Upper lobe of right lung (tissue), 1 donor: ENCODE measurements around the gene GATA2. TPM values are rescaled to one million over a fixed set of nuclear protein-coding genes. Genes with fewer than 3 reads are reported as not detected.

Experiments
- ATAC-seq: fragments of 200-7000 bp; cut with Tn5 transposase; one replicate; pipeline ENCODE4 v1.9.1; 2020; ENCODE audit warnings: mild to moderate bottlenecking, moderate library complexity
- DNase-seq: peaks from one replicate; pipeline ENCODE4 v3.0.0-alpha.2; 2020
- H3K27ac ChIP-seq: fragments of 200-600 bp; one replicate; pipeline ENCODE4 v1.8.0; 2022
- H3K27me3 ChIP-seq: fragments of 200-600 bp; one replicate; pipeline ENCODE4 v1.8.0; 2022; ENCODE audit warnings: mild to moderate bottlenecking
- H3K36me3 ChIP-seq: fragments of 200-600 bp; one replicate; pipeline ENCODE4 v1.8.0; 2022
- H3K4me1 ChIP-seq: fragments of 200-600 bp; one replicate; pipeline ENCODE4 v1.8.0; 2022
- H3K4me3 ChIP-seq: fragments of 200-600 bp; one replicate; pipeline ENCODE4 v1.8.0; 2022; ENCODE audit warnings: mild to moderate bottlenecking
- H3K9me3 ChIP-seq: fragments of 200-600 bp; one replicate; pipeline ENCODE4 v1.8.0; 2022
- intact Hi-C: fragments of 100-400 bp; cut with DNase I; formaldehyde crosslinking; loops from one replicate; pipeline ENCODE4 v1.11.0; 2022
- total RNA-seq: library from RNA; stranded (reverse); fragmentation: NEBNext Ultra II Directional; extraction: Animal tissue kit (Norgen Biotek cat#: 25700); gene quantifications from one replicate; pipeline ENCODE4 v1.2.1, GENCODE V29; 2021
- TF ChIP-seq, protein P1 (sequence below): fragments of 200-600 bp; IDR thresholded peaks from one replicate; pipeline ENCODE4 v1.8.0; 2022; ENCODE audit warnings: antibody characterized with exemption
- donor health status: DM: no; HTN: yes; CAD: no; lungs with severe emphysema.

Gene GATA2
- total RNA-seq, 1 donor from 2014 or later: 86.6 TPM

DNA sequence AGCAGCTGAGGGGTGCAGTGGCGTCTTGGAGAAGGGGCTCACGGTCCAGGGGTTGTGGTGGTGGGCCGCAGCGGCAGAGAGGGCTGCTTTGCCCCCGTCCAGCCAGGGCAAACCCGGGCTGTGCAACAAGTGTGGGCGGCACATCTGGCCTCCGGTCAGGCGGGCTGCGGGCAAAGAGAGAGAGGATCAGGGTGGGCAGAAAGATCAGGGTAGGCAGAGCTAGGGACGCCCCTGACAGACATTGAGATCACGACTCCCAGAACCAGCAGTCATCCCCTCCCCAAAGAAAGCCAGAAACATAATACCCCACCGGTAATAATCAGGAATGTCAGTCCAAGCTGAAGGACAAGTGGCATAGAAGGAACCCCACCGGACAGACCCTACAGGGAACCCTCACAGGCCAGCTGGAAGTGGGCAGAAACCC lies 6.8 kb downstream of the GATA2 start:
- Histone ChIP-seq H3K4me3 (peak overlapping the region; percentile 60), H3K27ac (peak overlapping the region; percentile 85), H3K36me3 (no peaks in the 10 kb centered on the region), H3K9me3 (no peaks in the 10 kb centered on the region), H3K4me1 (peaks cover 46% of the 10 kb centered on the region), H3K27me3 (peaks cover 98% of the 10 kb centered on the region)
- DNase-seq (no peak), ATAC-seq (no peak)
- intact Hi-C loops: no loop called here
- TF ChIP-seq, protein P1, sequence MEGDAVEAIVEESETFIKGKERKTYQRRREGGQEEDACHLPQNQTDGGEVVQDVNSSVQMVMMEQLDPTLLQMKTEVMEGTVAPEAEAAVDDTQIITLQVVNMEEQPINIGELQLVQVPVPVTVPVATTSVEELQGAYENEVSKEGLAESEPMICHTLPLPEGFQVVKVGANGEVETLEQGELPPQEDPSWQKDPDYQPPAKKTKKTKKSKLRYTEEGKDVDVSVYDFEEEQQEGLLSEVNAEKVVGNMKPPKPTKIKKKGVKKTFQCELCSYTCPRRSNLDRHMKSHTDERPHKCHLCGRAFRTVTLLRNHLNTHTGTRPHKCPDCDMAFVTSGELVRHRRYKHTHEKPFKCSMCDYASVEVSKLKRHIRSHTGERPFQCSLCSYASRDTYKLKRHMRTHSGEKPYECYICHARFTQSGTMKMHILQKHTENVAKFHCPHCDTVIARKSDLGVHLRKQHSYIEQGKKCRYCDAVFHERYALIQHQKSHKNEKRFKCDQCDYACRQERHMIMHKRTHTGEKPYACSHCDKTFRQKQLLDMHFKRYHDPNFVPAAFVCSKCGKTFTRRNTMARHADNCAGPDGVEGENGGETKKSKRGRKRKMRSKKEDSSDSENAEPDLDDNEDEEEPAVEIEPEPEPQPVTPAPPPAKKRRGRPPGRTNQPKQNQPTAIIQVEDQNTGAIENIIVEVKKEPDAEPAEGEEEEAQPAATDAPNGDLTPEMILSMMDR: no peak

DNA sequence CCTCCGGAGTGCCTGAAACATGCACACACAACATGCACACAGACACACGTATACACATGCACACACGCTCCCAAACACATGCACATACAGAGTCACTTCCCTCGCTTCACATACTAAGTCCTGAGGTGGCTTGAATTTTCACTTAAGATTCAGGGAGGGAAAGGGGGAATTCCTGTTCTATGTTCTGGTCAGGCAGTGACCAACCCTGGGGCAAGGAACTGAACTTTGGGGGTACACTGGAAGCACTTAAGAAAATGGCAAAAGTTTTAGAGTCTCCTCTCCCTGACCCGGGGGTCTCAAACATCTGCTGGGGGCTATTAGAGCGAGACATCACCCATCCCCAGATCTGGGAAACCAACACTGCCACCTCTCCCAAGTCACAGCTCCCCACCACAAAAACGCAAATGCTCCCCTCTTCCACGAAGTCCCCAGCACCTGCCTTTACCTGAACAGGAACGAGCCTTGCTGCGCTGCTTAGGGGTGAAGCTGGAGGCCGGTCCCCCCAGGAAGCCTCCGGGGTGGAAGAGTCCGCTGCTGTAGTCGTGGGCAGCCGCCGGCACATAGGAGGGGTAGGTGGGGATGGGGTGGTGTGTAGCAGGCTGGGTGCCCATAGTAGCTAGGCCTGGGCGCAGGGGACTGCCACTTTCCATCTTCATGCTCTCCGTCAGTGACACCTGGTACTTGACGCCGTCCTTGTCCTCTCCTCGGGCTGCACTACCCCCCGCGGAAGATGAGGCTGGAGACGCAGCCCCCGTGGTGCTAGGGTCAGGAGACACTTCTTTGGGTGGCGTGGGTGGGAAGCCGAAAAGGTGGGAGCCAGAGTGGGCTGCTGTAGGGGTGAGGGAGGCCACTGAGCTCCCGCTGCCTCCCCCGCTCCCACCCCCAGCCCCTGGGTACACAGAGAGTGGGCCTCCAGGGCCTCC lies 7.5 kb downstream of the GATA2 start:
- DNase-seq (no peak), ATAC-seq (no peak)
- Histone ChIP-seq H3K4me3 (peak overlapping the region; percentile 60), H3K4me1 (peaks cover 46% of the 10 kb centered on the region), H3K36me3 (no peaks in the 10 kb centered on the region), H3K9me3 (no peaks in the 10 kb centered on the region), H3K27me3 (peaks cover 98% of the 10 kb centered on the region), H3K27ac (peak overlapping the region; percentile 85)
- TF ChIP-seq, protein P1: no peak
- intact Hi-C loops: no loop called here

DNA sequence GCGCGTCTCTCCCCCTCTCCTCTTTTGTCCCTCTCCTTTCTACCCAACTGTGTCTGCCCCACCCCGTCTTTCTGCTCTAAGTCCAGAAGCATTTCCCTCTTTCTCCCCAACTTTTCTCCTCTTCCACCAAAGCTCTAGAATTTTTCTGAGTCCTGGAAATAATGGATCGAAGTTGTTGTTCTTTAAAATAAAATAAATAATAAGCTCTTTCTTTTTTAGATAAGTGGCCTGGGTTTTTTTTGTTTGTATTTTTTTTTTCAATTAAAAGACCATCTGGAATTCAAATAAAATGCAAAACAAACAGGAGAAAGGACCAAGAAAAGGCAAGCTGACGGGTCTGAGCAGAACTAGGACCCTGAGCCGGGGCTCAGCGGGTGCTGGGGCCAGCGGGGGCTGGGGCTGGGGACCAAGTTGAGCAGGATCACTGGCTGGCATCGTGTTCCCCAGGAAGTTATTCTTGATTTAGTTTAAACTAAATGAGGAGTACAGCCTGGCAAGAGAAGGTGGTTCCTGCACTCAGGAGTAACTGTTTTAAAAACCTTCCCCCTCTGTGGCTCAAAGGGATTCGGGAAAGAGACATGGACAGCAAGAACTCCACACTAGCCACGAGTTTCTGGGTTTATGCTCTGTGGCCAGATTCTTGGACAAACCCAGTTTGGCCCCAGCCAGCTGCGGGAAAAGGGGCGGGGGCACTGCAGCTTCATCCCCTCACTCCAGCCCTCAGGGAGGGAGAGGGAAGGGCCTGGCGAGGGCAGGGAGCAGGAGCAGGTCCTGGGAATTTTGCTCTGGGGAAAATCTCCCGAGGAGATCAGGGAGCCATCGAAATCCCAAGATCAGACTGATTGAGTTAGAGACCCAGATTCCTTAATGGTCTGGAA lies 8.4 kb downstream of the GATA2 start:
- peak overlapping the region; percentile 85 for H3K27ac ChIP-seq
- DNase-seq (no peak), ATAC-seq (no peak)
- H3K36me3 ChIP-seq: no peaks in the 10 kb centered on the region
- peaks cover 98% of the 10 kb centered on the region for H3K27me3 ChIP-seq
- peaks cover 39% of the 10 kb centered on the region for H3K4me1 ChIP-seq
- intact Hi-C loops: no loop called here
- peak overlapping the region; percentile 60 for H3K4me3 ChIP-seq
- H3K9me3 ChIP-seq: no peaks in the 10 kb centered on the region
- TF ChIP-seq, protein P1: no peak

DNA sequence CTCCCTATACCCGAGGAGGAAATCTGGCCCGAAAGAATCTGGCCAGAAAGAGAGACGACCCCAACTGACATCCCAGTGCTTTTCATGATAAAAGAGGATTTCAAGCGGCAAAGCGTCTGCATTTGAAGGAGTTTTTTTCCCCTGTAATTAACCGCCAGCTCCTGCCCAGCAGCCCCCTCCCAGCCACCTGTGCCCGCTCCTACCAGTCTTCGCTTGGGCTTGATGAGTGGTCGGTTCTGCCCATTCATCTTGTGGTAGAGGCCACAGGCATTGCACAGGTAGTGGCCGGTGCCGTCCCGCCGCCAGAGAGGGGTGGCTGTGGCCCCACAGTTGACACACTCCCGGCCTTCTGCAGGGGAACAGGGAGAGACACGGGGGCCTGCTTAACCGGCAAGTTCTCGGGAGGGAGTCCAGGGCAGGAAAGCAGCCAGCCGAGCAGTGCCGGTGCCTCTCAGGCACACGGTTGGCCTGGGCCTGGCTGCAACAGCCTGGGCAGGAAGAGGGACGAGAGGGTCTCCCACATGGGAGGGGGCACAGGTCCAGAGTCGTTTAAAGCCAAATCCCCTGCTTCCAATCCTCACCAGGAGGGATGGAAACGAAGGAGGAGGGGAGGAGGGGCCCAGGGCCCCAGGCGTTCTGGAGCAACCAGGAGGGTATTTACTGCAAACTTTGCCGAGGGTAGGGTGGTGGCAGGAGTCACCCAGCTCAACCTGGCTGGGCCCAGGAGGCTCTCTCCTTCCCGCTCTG lies 9.2 kb downstream of the GATA2 start:
- Histone ChIP-seq H3K9me3 (no peaks in the 10 kb centered on the region), H3K27me3 (peaks cover 95% of the 10 kb centered on the region), H3K4me3 (peak overlapping the region; percentile 60), H3K27ac (peak overlapping the region; percentile 85), H3K4me1 (peaks cover 31% of the 10 kb centered on the region), H3K36me3 (no peaks in the 10 kb centered on the region)
- DNase-seq: no peak
- no peak for ATAC-seq
- intact Hi-C loops: no loop called here
- TF ChIP-seq, protein P1: no peak
